HG03103 (cell line): Measurements from ENCODE around the gene MYRIP.

Experiments used
- ATAC-seq: cut with Tn5 transposase; IDR thresholded peaks from one replicate; pipeline ENCODE4 v1.9.1; 2021; ENCODE audit warnings: low read depth; ENCODE audit not compliant: unreplicated experiment

Gene MYRIP

GRCh38 chr3:39961230-39961629 is 151.8 kb downstream of the MYRIP start:
- ATAC-seq, result no peak

DNA sequence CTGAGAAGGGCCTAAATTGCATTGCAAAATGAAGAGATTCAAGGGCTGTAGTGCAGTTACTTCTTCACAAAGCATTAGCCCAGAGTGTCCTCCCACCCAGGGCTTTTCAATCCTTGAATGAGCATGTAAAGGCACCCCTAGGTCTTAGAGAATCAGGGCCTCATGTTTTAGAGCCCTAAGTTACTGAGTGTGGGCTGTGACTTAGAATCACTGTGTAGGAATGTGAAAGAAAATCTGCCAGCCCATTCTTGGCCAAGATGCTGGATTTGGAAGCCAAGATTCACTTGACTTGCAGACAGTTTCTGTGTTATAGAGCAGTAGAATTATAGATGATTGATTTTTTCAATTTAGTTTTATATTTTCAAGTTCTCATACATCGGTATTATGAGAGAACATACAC is 153.2 kb downstream of the MYRIP start:
- ATAC-seq, result no peak

- ATAC-seq, result no peak
Measured at GRCh38 chr3:39965461-39965860, 156.1 kb downstream of the MYRIP start.

DNA sequence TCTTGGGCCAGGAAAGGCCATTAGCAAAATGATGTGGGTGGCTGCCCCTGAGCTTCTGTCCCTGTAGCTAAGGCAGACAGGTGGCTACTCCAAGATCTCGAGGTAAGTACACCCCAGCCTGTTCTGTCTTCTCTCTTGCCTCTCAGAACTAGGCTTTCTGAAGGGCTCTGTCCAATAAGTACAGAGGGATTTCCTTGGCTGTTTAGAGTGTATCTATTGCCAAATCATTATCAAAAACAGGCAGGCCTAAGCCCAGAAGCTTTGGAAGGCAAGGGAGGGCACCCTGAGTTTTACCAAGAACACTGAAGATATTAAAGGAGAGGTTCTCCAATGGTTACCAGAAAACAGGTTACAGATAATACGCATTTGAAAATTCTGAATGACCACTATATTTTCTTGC is 156.6 kb downstream of the MYRIP start:
- ATAC-seq, result no peak

GRCh38 chr3:39970982-39971381 is 161.6 kb downstream of the MYRIP start:
- ATAC-seq, result no peak

GRCh38 chr3:39971559-39972031 is 162.2 kb downstream of the MYRIP start:
- ATAC-seq, result no peak

DNA sequence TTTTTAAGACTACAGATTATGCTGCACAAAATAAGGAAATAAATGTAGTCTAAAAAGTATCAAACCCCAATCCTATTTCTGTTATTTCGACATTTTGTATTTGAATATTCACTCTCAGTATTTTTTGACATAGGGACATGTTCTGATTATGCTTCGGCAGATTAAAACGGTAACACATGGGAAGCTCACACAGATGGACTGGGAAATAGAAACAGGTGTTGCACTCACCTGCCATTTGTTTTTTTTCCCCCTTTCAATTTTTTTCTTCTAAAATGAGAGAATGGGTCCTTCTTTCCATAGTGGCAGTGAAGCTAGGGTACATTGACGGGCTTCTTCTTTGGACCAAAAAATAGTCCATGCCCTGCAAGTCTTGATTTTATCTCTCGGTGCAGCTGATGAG is 163.1 kb downstream of the MYRIP start:
- no peak for ATAC-seq

DNA sequence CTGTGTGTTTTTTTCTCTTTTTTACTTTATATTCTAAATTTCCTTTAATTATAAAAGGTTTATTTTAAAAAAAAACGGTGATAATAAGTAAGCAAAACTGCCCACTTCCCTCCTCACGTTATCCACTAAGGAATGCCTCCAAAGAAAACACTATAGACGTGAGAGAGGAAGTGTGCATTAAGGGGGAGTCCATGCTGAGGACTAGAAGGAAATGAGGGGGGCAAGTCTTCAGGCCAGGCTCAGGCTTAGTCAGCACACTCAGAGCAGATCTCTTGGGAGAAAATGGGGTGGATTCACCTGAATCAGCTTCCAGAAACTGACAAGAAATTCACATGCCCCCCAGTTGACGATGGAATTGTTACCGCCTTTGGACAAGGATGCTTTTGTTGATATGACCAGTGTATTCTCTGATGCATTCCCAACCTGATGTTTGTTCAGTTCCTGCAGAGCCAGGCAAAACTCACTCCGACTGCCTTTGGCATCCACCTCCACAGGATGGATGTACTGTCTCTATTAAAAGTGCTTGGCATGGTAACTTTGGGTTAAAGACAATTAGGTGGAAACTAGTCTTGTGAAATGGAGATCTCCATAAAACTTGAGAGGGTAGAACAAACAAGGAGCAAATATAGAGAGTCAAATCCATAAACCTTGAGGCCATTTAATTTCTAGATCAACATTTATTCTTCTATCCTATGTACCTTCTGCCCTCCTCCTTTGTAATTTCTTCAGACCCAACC is 167.8 kb downstream of the MYRIP start:
- ATAC-seq, result no peak

DNA sequence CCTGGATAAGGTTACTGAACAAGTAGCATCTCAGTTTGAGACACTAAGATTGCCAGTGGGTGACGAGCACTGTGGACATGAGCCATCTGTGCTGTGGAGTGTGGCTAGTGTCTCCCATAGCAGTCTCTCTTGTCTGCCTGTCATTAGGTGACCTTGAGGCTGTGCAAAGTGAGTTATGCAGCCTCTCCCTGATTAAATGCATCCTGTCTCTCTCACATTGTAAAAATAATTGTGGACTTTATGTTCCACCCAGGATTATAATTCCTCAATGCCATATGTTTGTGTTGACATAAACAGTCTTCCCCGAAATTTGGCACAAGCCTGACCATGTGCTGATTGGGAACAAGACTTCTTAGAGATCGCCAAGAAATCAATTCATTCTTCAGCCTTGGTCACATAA is 168.9 kb downstream of the MYRIP start:
- no peak for ATAC-seq

DNA sequence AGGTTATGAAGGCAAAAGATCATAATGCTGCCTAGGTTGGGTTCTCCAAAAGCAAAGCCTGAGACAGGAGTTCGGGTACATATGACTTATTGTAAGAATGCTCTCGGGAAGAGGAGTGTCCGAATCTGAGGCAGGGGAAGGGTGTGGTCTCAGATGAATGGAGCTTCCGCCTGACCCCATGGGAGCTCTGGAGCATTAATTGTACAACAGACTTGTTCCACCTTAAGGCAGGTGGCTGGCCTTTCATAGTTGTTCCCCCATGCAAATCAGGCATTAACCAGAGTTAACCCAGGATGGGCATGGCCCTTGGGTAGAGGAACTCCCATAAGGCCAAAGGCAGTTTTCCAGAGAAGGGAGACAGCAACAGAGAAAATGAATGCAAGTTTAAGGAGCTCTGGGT is 170.6 kb downstream of the MYRIP start:
- no peak for ATAC-seq

GRCh38 chr3:39980781-39981180 is 171.4 kb downstream of the MYRIP start:
- ATAC-seq, result no peak

DNA sequence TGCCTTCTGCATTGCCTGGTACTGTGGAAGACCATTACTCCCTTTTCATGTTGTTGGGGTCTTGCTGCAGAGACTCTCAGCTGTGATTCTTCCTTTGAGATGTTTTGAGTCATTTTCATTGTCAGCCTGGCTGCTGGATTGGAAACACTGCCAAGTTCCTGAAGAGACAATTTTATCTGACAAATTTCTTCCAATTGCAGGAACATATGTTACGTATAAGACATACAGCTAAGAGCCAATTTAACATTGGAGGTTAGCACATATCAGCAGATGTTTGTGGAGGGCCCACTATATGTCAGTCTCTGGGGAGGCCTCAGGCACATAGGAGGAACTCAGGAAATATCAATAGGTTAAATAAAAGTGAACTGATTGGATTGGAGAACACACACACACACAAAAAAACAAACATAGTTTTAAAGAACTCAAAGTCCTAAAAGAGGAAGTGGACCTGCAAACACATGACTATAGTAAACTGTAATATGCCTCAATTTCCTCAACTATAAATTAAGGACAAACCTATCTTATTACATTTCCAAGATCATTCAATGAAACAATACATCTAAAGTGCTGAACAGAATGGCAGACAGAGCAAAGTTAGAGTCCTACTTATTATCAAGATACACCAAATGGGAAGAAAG is 172.3 kb downstream of the MYRIP start:
- no peak for ATAC-seq

GRCh38 chr3:39982665-39983357 is 173.4 kb downstream of the MYRIP start:
- ATAC-seq, result no peak

DNA sequence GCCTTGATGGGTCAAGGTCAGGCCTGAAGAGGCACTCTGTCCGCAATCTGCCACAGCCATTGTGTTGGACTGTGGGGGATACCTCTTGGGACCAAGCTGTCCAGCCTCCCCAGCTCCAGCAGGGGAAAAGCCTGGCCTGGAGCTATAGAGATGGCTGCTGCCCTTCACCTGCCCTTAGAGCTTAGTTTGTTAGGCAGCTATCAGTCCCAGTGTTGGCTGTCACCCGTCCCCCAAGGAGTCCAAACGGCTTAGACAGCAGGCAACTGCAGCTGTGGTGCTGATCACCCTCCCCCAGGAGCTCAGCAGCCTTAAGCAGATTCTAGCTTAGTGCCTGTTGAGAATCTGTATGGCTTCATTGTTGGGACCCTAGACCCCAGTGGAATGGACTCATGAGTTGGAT is 180.3 kb downstream of the MYRIP start:
- ATAC-seq, result no peak

- ATAC-seq, result no peak
Measured at GRCh38 chr3:39990532-39990931, 181.1 kb downstream of the MYRIP start.

- ATAC-seq, result no peak
Measured at GRCh38 chr3:40008796-40009195, 199.4 kb downstream of the MYRIP start.

DNA sequence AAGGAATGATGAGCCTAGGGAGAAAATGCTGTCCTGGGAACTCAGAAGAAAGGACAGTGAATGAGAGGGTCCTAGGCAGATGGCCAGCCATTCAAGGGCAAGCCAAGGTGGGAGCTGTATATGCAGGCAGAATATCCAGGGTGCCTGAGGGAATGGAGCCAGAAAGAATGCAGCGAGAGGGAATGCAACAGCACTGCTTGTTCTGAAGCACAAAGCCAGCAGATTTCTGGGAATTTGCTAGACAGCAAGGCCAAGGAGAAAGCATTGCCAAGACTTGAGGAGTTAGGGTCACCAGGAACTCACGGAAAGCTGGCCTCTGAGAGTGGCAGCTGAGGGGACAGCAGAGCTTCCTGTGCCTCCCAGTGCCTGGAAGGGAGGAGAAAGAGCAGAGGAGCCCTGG is 200.6 kb downstream of the MYRIP start:
- no peak for ATAC-seq

DNA sequence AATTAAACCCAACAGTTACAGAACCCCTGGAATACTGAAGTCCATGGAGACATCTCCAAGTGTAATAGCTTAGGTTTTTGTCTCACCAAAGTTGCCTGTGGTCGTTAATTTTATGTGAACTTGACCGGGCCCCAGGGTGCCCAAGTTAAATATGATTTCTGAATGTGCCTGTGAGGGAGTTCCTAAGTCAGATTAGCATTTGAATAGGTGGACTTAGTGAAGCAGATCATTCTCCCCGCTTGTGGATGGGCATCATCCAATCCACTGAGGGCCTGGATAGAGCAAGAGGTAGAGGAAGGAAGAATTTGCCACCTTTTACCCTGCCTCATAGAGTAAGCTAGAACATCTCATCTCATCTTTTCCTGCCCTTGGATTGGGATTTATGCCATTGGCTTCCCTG is 203.0 kb downstream of the MYRIP start:
- ATAC-seq, result no peak

GRCh38 chr3:40016391-40016790 is 207.0 kb downstream of the MYRIP start:
- ATAC-seq, result no peak

DNA sequence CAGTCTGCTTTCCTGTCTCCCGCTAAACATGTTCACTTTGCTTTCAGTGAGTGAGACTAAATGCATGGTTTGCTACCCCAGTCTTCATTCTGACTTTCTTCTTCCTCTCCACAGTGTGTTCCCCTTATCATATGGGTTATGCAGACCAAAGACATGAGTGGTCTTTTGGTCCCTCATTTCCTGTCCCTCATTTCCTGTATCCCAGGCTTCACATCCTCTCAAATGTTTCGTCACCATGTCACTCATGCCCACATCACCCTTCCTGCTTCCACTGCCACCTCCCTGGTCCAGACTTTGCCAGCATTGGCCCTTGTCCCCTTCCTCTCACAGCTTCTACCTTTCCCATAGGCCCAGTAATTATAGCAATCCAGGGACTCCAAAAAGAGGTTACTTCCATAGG is 209.0 kb downstream of the MYRIP start:
- no peak for ATAC-seq

DNA sequence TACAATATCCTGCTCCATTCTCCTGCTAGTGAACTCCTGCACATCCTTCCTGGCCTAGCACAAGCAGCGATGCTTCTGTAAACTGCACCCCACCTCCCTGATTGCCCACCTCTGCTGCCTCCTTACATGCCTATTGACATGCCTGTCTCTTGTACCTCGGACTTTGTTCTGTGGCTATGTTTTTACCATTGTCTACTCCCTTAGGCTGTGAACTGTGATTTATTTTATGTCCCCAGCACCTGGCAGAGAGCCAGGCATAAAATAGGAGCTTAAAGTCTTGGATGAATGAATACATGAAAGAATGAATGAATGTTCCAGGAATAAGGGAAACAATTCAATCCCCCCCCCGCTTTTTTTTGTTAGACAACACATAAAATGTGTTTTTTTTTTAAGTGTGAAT is 210.0 kb downstream of the MYRIP start:
- ATAC-seq, result no peak

DNA sequence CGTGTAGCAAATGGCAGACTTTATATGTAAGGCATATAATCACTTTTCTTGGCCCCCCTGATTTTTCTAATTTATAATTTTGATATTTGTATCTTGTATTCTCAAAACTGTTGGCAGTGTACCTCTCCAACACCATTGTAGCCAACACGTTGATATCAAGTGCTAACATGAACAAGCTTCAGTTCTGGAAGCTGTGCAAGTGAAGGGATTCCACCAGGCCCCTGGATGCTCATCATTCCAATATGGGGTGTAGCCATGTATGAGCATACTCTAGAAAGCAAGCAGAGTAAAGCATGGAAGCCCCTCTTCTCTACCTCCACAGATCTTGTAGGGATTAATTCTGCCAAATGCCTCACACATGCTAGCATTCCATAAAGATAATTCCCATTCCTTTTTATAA is 211.3 kb downstream of the MYRIP start:
- ATAC-seq, result no peak
